Sigmoid colon (tissue), 4 donors: ENCODE data around the gene ELFN1.

ENCODE experiments used
- CTCF ChIP-seq, 4 experiments: fragments of 450-650 bp in 3 of 4; fragments of 200-600 bp in 1 of 4; IDR thresholded peaks; one replicate each; pipeline ENCODE4 v1.5.1; 2016 to 2019; ENCODE audit warnings: antibody characterized with exemption in 4 of 4, mild to moderate bottlenecking in 3 of 4, moderate library complexity in 2 of 4
- EP300 ChIP-seq, 4 donors: sonication (generic); formaldehyde crosslinking; IDR thresholded peaks; one replicate each; pipeline ENCODE4 v1.6.1; 2017; ENCODE audit warnings: antibody characterized with exemption in 4 of 4
- POLR2A ChIP-seq, 2 donors: fragments of 450-650 bp; IDR thresholded peaks; one replicate each; pipeline ENCODE4 v1.6.1; 2016; ENCODE audit warnings: antibody characterized with exemption in 2 of 2, mild to moderate bottlenecking in 2 of 2, moderate library complexity in 2 of 2
- POLR2AphosphoS5 ChIP-seq, 4 donors: sonication (generic); formaldehyde crosslinking; IDR thresholded peaks; one replicate each; pipeline ENCODE4 v1.6.1; 2017; ENCODE audit warnings: antibody characterized with exemption in 4 of 4

DNA sequence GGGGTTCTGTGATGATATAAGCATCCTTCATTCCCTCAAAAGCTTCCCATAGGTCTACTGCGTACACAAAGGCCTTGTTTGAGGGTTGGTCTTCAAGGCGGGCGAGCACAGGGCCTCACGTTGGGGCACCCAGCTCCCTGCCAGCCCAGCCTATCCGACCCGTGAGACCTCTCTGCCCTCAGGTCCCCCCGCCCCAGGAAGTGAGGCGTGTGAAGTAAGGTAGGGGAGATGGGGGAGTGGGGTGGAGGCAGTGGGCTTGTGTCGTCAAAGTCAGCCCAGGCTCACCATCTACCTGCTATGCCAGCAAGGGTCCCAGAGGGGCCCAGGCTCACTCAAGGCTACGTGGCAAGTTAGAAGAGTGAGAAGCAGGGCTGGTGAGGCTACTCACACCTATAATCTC, 47.6 kb upstream of the ELFN1 start:
- no peak for TF ChIP-seq CTCF (IDR thresholded peaks at IDR 0.05)
- TF ChIP-seq POLR2A (IDR thresholded peaks at IDR 0.05) = no peak
- TF ChIP-seq EP300 (IDR thresholded peaks at IDR 0.05) = no peak
- TF ChIP-seq POLR2AphosphoS5 (IDR thresholded peaks at IDR 0.05) = no peak
